Breast epithelium (tissue), 4 donors: ENCODE data around the gene LMNTD2. TPM values are rescaled to one million over a fixed set of nuclear protein-coding genes. Genes with fewer than 3 reads are reported as not detected.
A peak's percentile ranks its signal among the peaks of the same experiment; 100 is the strongest.

ENCODE experiments used
- DNase-seq, 2 donors: peaks; one replicate each; pipeline ENCODE4 v3.0.0-alpha.2; 2019; ENCODE audit warnings: low spot score in 2 of 2
- H3K27ac ChIP-seq, 2 donors: fragments of 200-600 bp; sonication (generic) in 1 of 2; one replicate each; pipeline ENCODE4 v1.5.1; 2016 to 2019; ENCODE audit warnings: mild to moderate bottlenecking in 1 of 2
- H3K27me3 ChIP-seq, 2 donors: fragments of 200-600 bp; sonication (generic) in 1 of 2; one replicate each; pipeline versions ENCODE4 v1.5.1 to v1.6.0; 2017 to 2019; ENCODE audit warnings: control low read depth in 1 of 2, mild to moderate bottlenecking in 1 of 2
- H3K36me3 ChIP-seq: fragments of 200-600 bp; one replicate; pipeline ENCODE4 v1.5.1; 2019
- H3K4me1 ChIP-seq, 2 donors: fragments of 200-600 bp; sonication (generic); one replicate each; pipeline ENCODE4 v1.5.1; 2016 to 2019; ENCODE audit warnings: control low read depth in 1 of 2
- H3K4me3 ChIP-seq, 3 donors: fragments of 200-600 bp; sonication (generic); 1 replicate in 2 of 3; 2 replicates in 1 of 3; pipeline ENCODE4 v1.5.1; 2016 to 2019; ENCODE audit warnings: mild to moderate bottlenecking in 3 of 3, moderate library complexity in 2 of 3
- H3K9me3 ChIP-seq, 2 donors: fragments of 200-600 bp; sonication (generic) in 1 of 2; one replicate each; pipeline ENCODE4 v1.5.1; 2016 to 2019; ENCODE audit warnings: control low read depth in 1 of 2
- CTCF ChIP-seq, 3 donors: fragments of 450-650 bp; IDR thresholded peaks; one replicate each; pipeline ENCODE4 v1.5.1; 2016 to 2017; ENCODE audit warnings: antibody characterized with exemption in 3 of 3, mild to moderate bottlenecking in 3 of 3, moderate library complexity in 3 of 3
- POLR2A ChIP-seq: fragments of 450-650 bp; IDR thresholded peaks from one replicate; pipeline ENCODE4 v1.6.1; 2016; ENCODE audit warnings: antibody characterized with exemption, mild to moderate bottlenecking, moderate library complexity
- POLR2AphosphoS5 ChIP-seq, 3 donors: sonication (generic); formaldehyde crosslinking; IDR thresholded peaks; one replicate each; pipeline ENCODE4 v1.6.1; 2017; ENCODE audit warnings: antibody characterized with exemption in 3 of 3
- intact Hi-C: fragments of 100-400 bp; cut with DNase I; formaldehyde crosslinking; loops from one replicate; pipeline ENCODE4 v1.15.1; 2023; ENCODE audit warnings: low total_unique reads
- total RNA-seq, 3 donors: library from RNA; depleted of rRNA; stranded (reverse); fragments of >200 nt; gene quantifications; one replicate each; pipeline ENCODE4 v1.1.0, GENCODE V29; 2016

Gene LMNTD2
- total RNA-seq, 3 donors from 2014 or later = 2.6 to 6.1 (median 5.2) TPM

- Histone ChIP-seq H3K4me1 (peaks cover 8 to 18% of the 10 kb centered on the region in 2 donors), H3K36me3 (no peaks in the 10 kb centered on the region), H3K27ac (peak overlapping the region; percentile 83 to 86), H3K9me3 (no peaks in the 10 kb centered on the region), H3K27me3 (no peaks in the 10 kb centered on the region), H3K4me3 (peak overlapping the region; percentile 74 to 89 (median 84))
- intact Hi-C loops = no loop called here
- DNase-seq = peak; percentile 72 to 82
- TF ChIP-seq POLR2AphosphoS5 (IDR thresholded peaks at IDR 0.05) = peak; percentile 20 to 46 (median 42)
- TF ChIP-seq POLR2A = no peak
These were observed 25.9 kb downstream of the LMNTD2 start for GRCh38 chr11:534396-535209.

GRCh38 chr11:533586-534395 lies 26.7 kb downstream of the LMNTD2 start:
- H3K36me3 ChIP-seq = no peaks in the 10 kb centered on the region

GRCh38 chr11:532986-533585 lies 27.5 kb downstream of the LMNTD2 start:
- peak overlapping the region in 1 of 3 donors; percentile 74 for H3K4me3 ChIP-seq
- intact Hi-C loops = no loop called here
- no peak for DNase-seq
- no peaks in the 10 kb centered on the region for H3K9me3 ChIP-seq
- TF ChIP-seq POLR2AphosphoS5 (IDR thresholded peaks at IDR 0.05) = no peak
- TF ChIP-seq CTCF (IDR thresholded peaks at IDR 0.05) = no peak
- TF ChIP-seq POLR2A = no peak
- peaks cover 8 to 18% of the 10 kb centered on the region in 2 donors for H3K4me1 ChIP-seq
- no peaks in the 10 kb centered on the region for H3K36me3 ChIP-seq
- no peaks in the 10 kb centered on the region for H3K27me3 ChIP-seq
- H3K27ac ChIP-seq = no peak overlapping the region

More at GRCh38 chr11:533586-534395, 26.7 kb downstream of the LMNTD2 start:
- no peak for TF ChIP-seq POLR2A
- no peak for TF ChIP-seq POLR2AphosphoS5 (IDR thresholded peaks at IDR 0.05)
- Histone ChIP-seq H3K27ac (peak overlapping the region in 1 of 2 donors; percentile 83), H3K4me3 (peak overlapping the region; percentile 74 to 89 (median 84)), H3K27me3 (no peaks in the 10 kb centered on the region), H3K9me3 (no peaks in the 10 kb centered on the region), H3K4me1 (peaks cover 8 to 18% of the 10 kb centered on the region in 2 donors)
- intact Hi-C loops = no loop called here
- DNase-seq = no peak

GRCh38 chr11:532527-532985 lies 28.0 kb downstream of the LMNTD2 start:
- Histone ChIP-seq H3K27me3 (no peaks in the 10 kb centered on the region), H3K4me3 (no peak overlapping the region), H3K9me3 (no peaks in the 10 kb centered on the region), H3K36me3 (no peaks in the 10 kb centered on the region), H3K4me1 (peaks cover 8 to 18% of the 10 kb centered on the region in 2 donors), H3K27ac (no peak overlapping the region)
- intact Hi-C loops = no loop called here
- no peak for DNase-seq
- no peak for TF ChIP-seq POLR2AphosphoS5 (IDR thresholded peaks at IDR 0.05)
- no peak for TF ChIP-seq POLR2A

GRCh38 chr11:531919-532526 lies 28.5 kb downstream of the LMNTD2 start:
- no peak overlapping the region for H3K4me3 ChIP-seq
- TF ChIP-seq POLR2A (no peak), POLR2AphosphoS5 (IDR thresholded peaks at IDR 0.05) (no peak), CTCF (IDR thresholded peaks at IDR 0.05) (no peak)
- no peaks in the 10 kb centered on the region for H3K36me3 ChIP-seq
- no peaks in the 10 kb centered on the region for H3K27me3 ChIP-seq
- H3K4me1 ChIP-seq = peaks cover 8 to 18% of the 10 kb centered on the region in 2 donors
- no peaks in the 10 kb centered on the region for H3K9me3 ChIP-seq
- H3K27ac ChIP-seq = no peak overlapping the region
- intact Hi-C loops = no loop called here
- DNase-seq = no peak
